Neural crest cell (in vitro differentiated cells): ENCODE data around the gene GSE1. TPM values are rescaled to one million over a fixed set of nuclear protein-coding genes. Genes with fewer than 3 reads are reported as not detected.
A peak's percentile ranks its signal among the peaks of the same experiment; 100 is the strongest.

Experiments
- DNase-seq: peaks from one replicate; pipeline ENCODE4 v3.0.0; 2021; ENCODE audit warnings: low read depth, mixed read lengths, low spot score
- H3K27ac Mint-ChIP-seq: one replicate; pipeline ENCODE4 v1.8.0; 2021; ENCODE audit warnings: mild to moderate bottlenecking, mixed read lengths; ENCODE audit not compliant: unreplicated experiment
- H3K27me3 Mint-ChIP-seq: 2 replicates; pipeline ENCODE4 v1.8.0; 2021; ENCODE audit warnings: low read depth, mild to moderate bottlenecking, mixed read lengths
- H3K36me3 Mint-ChIP-seq: 2 replicates; pipeline ENCODE4 v1.8.0; 2021; ENCODE audit warnings: low read depth, mild to moderate bottlenecking, mixed read lengths
- H3K4me1 Mint-ChIP-seq: 2 replicates; pipeline ENCODE4 v1.8.0; 2021; ENCODE audit warnings: mixed read lengths
- H3K4me3 Mint-ChIP-seq: one replicate; pipeline ENCODE4 v1.8.0; 2021; ENCODE audit warnings: mild to moderate bottlenecking, mixed read lengths
- H3K9me3 Mint-ChIP-seq: 2 replicates; pipeline ENCODE4 v1.8.0; 2021; ENCODE audit warnings: mixed read lengths
- CTCF ChIP-seq: fragments of 200-600 bp; sonication (generic); conservative IDR thresholded peaks from 2 replicates; pipeline ENCODE4 v1.5.0; 2021; ENCODE audit warnings: antibody characterized with exemption, mild to moderate bottlenecking
- total RNA-seq: library from RNA; stranded (reverse); gene quantifications from 2 replicates; pipeline ENCODE4 v1.2.1, GENCODE V29; 2021

The GSE1 gene
- total RNA-seq, 1 donor from 2014 or later = 27.3 TPM

- H3K27ac Mint-ChIP-seq = no peak overlapping the region
- no peaks in the 10 kb centered on the region for H3K9me3 Mint-ChIP-seq
- H3K27me3 Mint-ChIP-seq = no peaks in the 10 kb centered on the region
- DNase-seq = no peak
- no peak for TF ChIP-seq CTCF
- no peak overlapping the region for H3K4me3 Mint-ChIP-seq
- peaks cover 8% of the 10 kb centered on the region for H3K4me1 Mint-ChIP-seq
- H3K36me3 Mint-ChIP-seq = peaks cover 7% of the 10 kb centered on the region
Observed at GRCh38 chr16:85680352-85680944, 67.3 kb downstream of the GSE1 start.

- TF ChIP-seq CTCF = no peak
- Mint-ChIP-seq H3K4me3 (no peak overlapping the region), H3K27ac (no peak overlapping the region), H3K9me3 (no peaks in the 10 kb centered on the region), H3K27me3 (no peaks in the 10 kb centered on the region), H3K36me3 (peaks cover 7% of the 10 kb centered on the region), H3K4me1 (peaks cover 10% of the 10 kb centered on the region)
- no peak for DNase-seq
Observed at GRCh38 chr16:85681255-85681654, 68.1 kb downstream of the GSE1 start.

GRCh38 chr16:85682516-85682915 lies 69.4 kb downstream of the GSE1 start:
- H3K36me3 Mint-ChIP-seq = peaks cover 10% of the 10 kb centered on the region
- no peaks in the 10 kb centered on the region for H3K9me3 Mint-ChIP-seq

GRCh38 chr16:85683363-85683762 lies 70.2 kb downstream of the GSE1 start:
- H3K27ac Mint-ChIP-seq = no peak overlapping the region
- no peaks in the 10 kb centered on the region for H3K9me3 Mint-ChIP-seq
- H3K27me3 Mint-ChIP-seq = no peaks in the 10 kb centered on the region

More at GRCh38 chr16:85682516-85682915, 69.4 kb downstream of the GSE1 start:
- no peaks in the 10 kb centered on the region for H3K27me3 Mint-ChIP-seq
- H3K4me1 Mint-ChIP-seq = peaks cover 20% of the 10 kb centered on the region
- H3K4me3 Mint-ChIP-seq = peak overlapping the region; percentile 16
- no peak for TF ChIP-seq CTCF
- DNase-seq = no peak
- H3K27ac Mint-ChIP-seq = no peak overlapping the region

GRCh38 chr16:85685251-85685650 lies 72.1 kb downstream of the GSE1 start:
- H3K4me1 Mint-ChIP-seq = peaks cover 32% of the 10 kb centered on the region
- H3K27ac Mint-ChIP-seq = no peak overlapping the region
- H3K27me3 Mint-ChIP-seq = no peaks in the 10 kb centered on the region
- TF ChIP-seq CTCF = no peak
- H3K36me3 Mint-ChIP-seq = peaks cover 7% of the 10 kb centered on the region
- no peak overlapping the region for H3K4me3 Mint-ChIP-seq
- no peaks in the 10 kb centered on the region for H3K9me3 Mint-ChIP-seq
- DNase-seq = no peak

More at GRCh38 chr16:85683363-85683762, 70.2 kb downstream of the GSE1 start:
- H3K4me1 Mint-ChIP-seq = peaks cover 22% of the 10 kb centered on the region
- TF ChIP-seq CTCF = no peak
- peak overlapping the region; percentile 16 for H3K4me3 Mint-ChIP-seq
- no peak for DNase-seq
- H3K36me3 Mint-ChIP-seq = peaks cover 11% of the 10 kb centered on the region
